ENCODE measurements around the gene CFL2.

DNA sequence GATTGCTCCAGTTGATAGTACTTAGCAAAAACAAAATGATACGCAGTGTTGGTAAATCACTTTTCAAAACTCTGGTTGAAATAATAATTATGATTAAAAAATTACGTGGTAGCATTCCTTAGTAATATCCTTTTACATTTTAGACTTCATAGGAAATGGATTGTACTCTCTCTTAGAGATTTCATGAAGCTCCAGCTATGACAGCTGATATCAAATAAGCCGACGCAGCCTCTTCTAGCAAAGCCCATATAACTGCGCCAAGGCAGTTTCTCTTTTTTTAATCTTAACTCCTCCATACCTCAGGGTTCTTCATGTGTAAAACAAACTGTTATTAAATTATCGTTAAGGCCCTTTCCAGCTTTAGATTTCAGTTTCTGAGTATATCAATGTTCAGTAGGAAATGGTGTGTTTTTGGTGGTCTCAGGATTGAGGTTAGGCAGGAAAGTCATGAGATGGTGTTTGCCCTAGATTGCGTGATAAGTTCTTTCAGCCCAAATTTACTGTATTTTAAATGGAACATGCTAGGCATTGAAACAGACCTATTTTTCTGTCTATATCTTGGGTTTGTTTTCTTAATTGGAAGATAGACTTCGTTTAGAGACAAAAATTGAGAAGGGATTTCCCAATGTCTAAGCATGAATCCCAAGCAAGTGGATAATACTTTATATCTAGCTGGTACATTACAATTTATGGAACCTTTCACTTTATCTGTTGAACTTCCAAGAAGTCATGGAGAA, 902 bp upstream of the CFL2 start:
- TF ChIP-seq, protein P1, sequence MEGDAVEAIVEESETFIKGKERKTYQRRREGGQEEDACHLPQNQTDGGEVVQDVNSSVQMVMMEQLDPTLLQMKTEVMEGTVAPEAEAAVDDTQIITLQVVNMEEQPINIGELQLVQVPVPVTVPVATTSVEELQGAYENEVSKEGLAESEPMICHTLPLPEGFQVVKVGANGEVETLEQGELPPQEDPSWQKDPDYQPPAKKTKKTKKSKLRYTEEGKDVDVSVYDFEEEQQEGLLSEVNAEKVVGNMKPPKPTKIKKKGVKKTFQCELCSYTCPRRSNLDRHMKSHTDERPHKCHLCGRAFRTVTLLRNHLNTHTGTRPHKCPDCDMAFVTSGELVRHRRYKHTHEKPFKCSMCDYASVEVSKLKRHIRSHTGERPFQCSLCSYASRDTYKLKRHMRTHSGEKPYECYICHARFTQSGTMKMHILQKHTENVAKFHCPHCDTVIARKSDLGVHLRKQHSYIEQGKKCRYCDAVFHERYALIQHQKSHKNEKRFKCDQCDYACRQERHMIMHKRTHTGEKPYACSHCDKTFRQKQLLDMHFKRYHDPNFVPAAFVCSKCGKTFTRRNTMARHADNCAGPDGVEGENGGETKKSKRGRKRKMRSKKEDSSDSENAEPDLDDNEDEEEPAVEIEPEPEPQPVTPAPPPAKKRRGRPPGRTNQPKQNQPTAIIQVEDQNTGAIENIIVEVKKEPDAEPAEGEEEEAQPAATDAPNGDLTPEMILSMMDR (IDR thresholded peaks at IDR 0.05; ENCODE audit: low read length) = no peak
- no peak for TF ChIP-seq EZH2 (IDR thresholded peaks at IDR 0.05; ENCODE audit: borderline replicate concordance, low read length)

All from OCI-LY1 (cell line).